ENCODE data around the gene ZNF624. TPM values are rescaled to one million over a fixed set of nuclear protein-coding genes. Genes with fewer than 3 reads are reported as not detected.

The ZNF624 gene
- total RNA-seq, 1 experiment from 2014 or later: 1.3 TPM

GRCh38 chr17:16584273-16584995 lies 69.2 kb downstream of the ZNF624 start:
- no peak overlapping the region for H2AK5ac ChIP-seq (ENCODE audit: insufficient read length, low read length)
- H3K23me2 ChIP-seq (ENCODE audit: insufficient read length, low read depth, low read length, poor library complexity, severe bottlenecking): peaks cover 7% of the 10 kb centered on the region
- no peak overlapping the region for H4K8ac ChIP-seq (replicated peaks; ENCODE audit: insufficient read length, low read depth, low read length)
- H4K20me1 ChIP-seq (ENCODE audit: control insufficient read depth, insufficient read depth, insufficient read length): no peaks in the 10 kb centered on the region
- H3K4me2 ChIP-seq (ENCODE audit: insufficient read depth, insufficient read length, low read length): peak overlapping the region; percentile 48
- no peak overlapping the region for H3K14ac ChIP-seq (ENCODE audit: insufficient read depth, low read length)
- H3K4ac ChIP-seq (ENCODE audit: low read depth, low read length): no peak overlapping the region
- DNase-seq: peak; percentile 96
- no peak overlapping the region for H2BK20ac ChIP-seq (ENCODE audit: low read depth, low read length, poor library complexity, severe bottlenecking)
- H3K27ac Mint-ChIP-seq: no peak overlapping the region; a peak in 1 of 7 replicates
- H3K9me3 ChIP-seq (ENCODE audit: control insufficient read depth, low read depth, low read length): no peaks in the 10 kb centered on the region
- WGBS (ENCODE audit: extremely low coverage, insufficient read length, low lambda C conversion rate): no CpG with 5 or more reads among the region's 39 CpGs
- peaks cover 0 to 2% (median 0%) of the 10 kb centered on the region in 3 experiments; a peak in 2 of 7 replicates for H3K36me3 Mint-ChIP-seq (ENCODE audit: insufficient read depth in 1 of 3, low read depth in 3 of 3)
- no peak overlapping the region for H2BK12ac ChIP-seq (ENCODE audit: insufficient read length, low read depth, low read length)
- peaks cover 5% of the 10 kb centered on the region; the same call in 1 of the 2 replicates for H3K27me3 ChIP-seq (ENCODE audit: insufficient read depth, low read length)
- H3K27me3 Mint-ChIP-seq (ENCODE audit: low read depth): peaks cover 48% of the 10 kb centered on the region
- no peaks in the 10 kb centered on the region for H3K4me1 ChIP-seq (ENCODE audit: insufficient read depth, low read length)
- H2BK15ac ChIP-seq (ENCODE audit: low read depth, low read length): no peak overlapping the region
- TF ChIP-seq CTCF (conservative IDR thresholded peaks at IDR 0.05): peak; percentile 94
- no peak overlapping the region for H3K56ac ChIP-seq (ENCODE audit: insufficient read length, low read depth, low read length)
- peak overlapping the region; percentile 33 for H3K9ac ChIP-seq (ENCODE audit: extremely low read depth, insufficient read length, low read length)
- H4K91ac ChIP-seq (ENCODE audit: insufficient read length, low read depth, low read length): no peak overlapping the region
- no peak overlapping the region for H3K23ac ChIP-seq (ENCODE audit: insufficient read length, low read depth, low read length)
- H4K5ac ChIP-seq (ENCODE audit: insufficient read length, low read depth, low read length): no peak overlapping the region
- no peaks in the 10 kb centered on the region for H3K79me1 ChIP-seq (ENCODE audit: insufficient read depth, low read depth, low read length, poor library complexity, severe bottlenecking)
- H3K4me1 Mint-ChIP-seq: peaks cover 12 to 24% of the 10 kb centered on the region in 2 experiments
- H3K4me3 Mint-ChIP-seq: peak overlapping the region; percentile 71 to 74
- no peak overlapping the region for H3K27ac ChIP-seq (ENCODE audit: insufficient read length, low read depth, low read length)
- peaks cover 5 to 6% of the 10 kb centered on the region in 2 experiments; a peak in 4 of 5 replicates for H3K9me3 Mint-ChIP-seq
- H2BK5ac ChIP-seq (ENCODE audit: insufficient read length, low read length): no peak overlapping the region
- H3K79me2 ChIP-seq (ENCODE audit: insufficient read depth, low read length): no peaks in the 10 kb centered on the region
- H2AFZ ChIP-seq (ENCODE audit: low read length): peak overlapping the region; percentile 68
- no peak overlapping the region for H2BK120ac ChIP-seq (ENCODE audit: low read depth, low read length, poor library complexity, severe bottlenecking)
- H3T11ph ChIP-seq (ENCODE audit: low read length): no peak overlapping the region
- peak overlapping the region; percentile 30 for H3K18ac ChIP-seq (ENCODE audit: insufficient read length, low read depth, low read length)
